DMS 273 (cell line): ENCODE results near the gene RAB28.

ENCODE experiments used
- DNase-seq: peaks from one replicate; lab custom pipeline; 2025; ENCODE audit not compliant: unreplicated experiment; lab: John Stamatoyannopoulos, UW

Gene RAB28

GRCh38 chr4:13511101-13511500 is 27.0 kb upstream of the RAB28 start:
- DNase-seq = no peak

GRCh38 chr4:13509442-13509841 is 25.3 kb upstream of the RAB28 start:
- no peak for DNase-seq

GRCh38 chr4:13504374-13504773 is 20.2 kb upstream of the RAB28 start:
- no peak for DNase-seq

- no peak for DNase-seq
Measured at GRCh38 chr4:13498469-13498868, 14.3 kb upstream of the RAB28 start.

- peak; percentile 1 for DNase-seq
Measured at GRCh38 chr4:13496605-13497004, 12.5 kb upstream of the RAB28 start.

GRCh38 chr4:13495753-13496152 is 11.6 kb upstream of the RAB28 start:
- no peak for DNase-seq

GRCh38 chr4:13493793-13494192 is 9.7 kb upstream of the RAB28 start:
- DNase-seq = no peak

GRCh38 chr4:13492747-13493146 is 8.6 kb upstream of the RAB28 start:
- DNase-seq = no peak

GRCh38 chr4:13484749-13485221 is 645 bp upstream of the RAB28 start:
- DNase-seq = peak; percentile 52

GRCh38 chr4:13483768-13484121 is 395 bp downstream of the RAB28 start:
- no peak for DNase-seq

GRCh38 chr4:13483136-13483767 is 888 bp downstream of the RAB28 start:
- DNase-seq = peak; percentile 58

- peak; percentile 0 for DNase-seq
Measured at GRCh38 chr4:13481569-13481968, 2.6 kb downstream of the RAB28 start.

GRCh38 chr4:13478707-13479106 is 5.4 kb downstream of the RAB28 start:
- no peak for DNase-seq

GRCh38 chr4:13478131-13478530 is 6.0 kb downstream of the RAB28 start:
- no peak for DNase-seq

- no peak for DNase-seq
Measured at GRCh38 chr4:13476915-13477314, 7.2 kb downstream of the RAB28 start.

- no peak for DNase-seq
Measured at GRCh38 chr4:13476152-13476551, 8.0 kb downstream of the RAB28 start.

GRCh38 chr4:13471400-13471799 is 12.7 kb downstream of the RAB28 start:
- DNase-seq = no peak

GRCh38 chr4:13470379-13470778 is 13.8 kb downstream of the RAB28 start:
- no peak for DNase-seq

- DNase-seq = no peak
Measured at GRCh38 chr4:13464973-13465372, 19.2 kb downstream of the RAB28 start.

- DNase-seq = no peak
Measured at GRCh38 chr4:13464543-13464942, 19.6 kb downstream of the RAB28 start.

GRCh38 chr4:13461191-13461905 is 22.8 kb downstream of the RAB28 start:
- DNase-seq = no peak

- no peak for DNase-seq
Measured at GRCh38 chr4:13455411-13455810, 28.7 kb downstream of the RAB28 start.

- DNase-seq = no peak
Measured at GRCh38 chr4:13454786-13455185, 29.4 kb downstream of the RAB28 start.
